ENCODE results near the gene CREB5. TPM values are rescaled to one million over a fixed set of nuclear protein-coding genes. Genes with fewer than 3 reads are reported as not detected.
"Not testable (repeated sequence)": the region's sequence is repeated elsewhere in the genome, so short reads cannot be mapped to it uniquely, and the experiment has no call there.

Gene CREB5
- total RNA-seq, 3 donors from 2014 or later = 17.3 to 19.7 (median 18.0) TPM

GRCh38 chr7:28395404-28395803 is 16.9 kb upstream of the CREB5 start:
- Histone ChIP-seq H3K4me3 (no peak overlapping the region), H3K27me3 (no peaks in the 10 kb centered on the region), H3K9me3 (no peaks in the 10 kb centered on the region), H3K36me3 (no peaks in the 10 kb centered on the region), H3K4me1 (peaks cover 0 to 1% of the 10 kb centered on the region in 2 donors), H3K27ac (no peak overlapping the region)
- no peak for DNase-seq (ENCODE audit: low spot score in 2 of 2)
- intact Hi-C loops (cut with DNase I; ENCODE audit: low total_unique reads) = no loop called here
- TF ChIP-seq CTCF (IDR thresholded peaks at IDR 0.05) (no peak), POLR2A (IDR thresholded peaks at IDR 0.05) (no peak), POLR2AphosphoS5 (IDR thresholded peaks at IDR 0.05) (no peak)

- no peaks in the 10 kb centered on the region for H3K36me3 ChIP-seq
- DNase-seq (ENCODE audit: low spot score in 2 of 2) = no peak
- H3K27ac ChIP-seq = no peak overlapping the region
- TF ChIP-seq POLR2AphosphoS5 (IDR thresholded peaks at IDR 0.05) = no peak
- TF ChIP-seq CTCF (IDR thresholded peaks at IDR 0.05) = no peak
- no peak for TF ChIP-seq POLR2A (IDR thresholded peaks at IDR 0.05)
- no peaks in the 10 kb centered on the region for H3K4me1 ChIP-seq
- H3K9me3 ChIP-seq = no peaks in the 10 kb centered on the region
- no peaks in the 10 kb centered on the region for H3K27me3 ChIP-seq
- no peak overlapping the region for H3K4me3 ChIP-seq
- intact Hi-C loops (cut with DNase I; ENCODE audit: low total_unique reads) = no loop called here
Observed at GRCh38 chr7:28395831-28396230, 16.5 kb upstream of the CREB5 start.

- Histone ChIP-seq H3K27me3 (no peaks in the 10 kb centered on the region), H3K4me3 (no peak overlapping the region), H3K9me3 (no peaks in the 10 kb centered on the region), H3K36me3 (no peaks in the 10 kb centered on the region), H3K4me1 (no peaks in the 10 kb centered on the region), H3K27ac (no peak overlapping the region)
- no peak for DNase-seq (ENCODE audit: low spot score in 2 of 2)
- intact Hi-C loops (cut with DNase I; ENCODE audit: low total_unique reads) = no loop called here
- no peak for TF ChIP-seq CTCF (IDR thresholded peaks at IDR 0.05)
- no peak for TF ChIP-seq POLR2A (IDR thresholded peaks at IDR 0.05)
- TF ChIP-seq POLR2AphosphoS5 (IDR thresholded peaks at IDR 0.05) = no peak
Observed at GRCh38 chr7:28397141-28397540, 15.2 kb upstream of the CREB5 start.

- intact Hi-C loops (cut with DNase I; ENCODE audit: low total_unique reads) = no loop called here
- Histone ChIP-seq H3K36me3 (no peaks in the 10 kb centered on the region), H3K4me1 (no peaks in the 10 kb centered on the region), H3K27me3 (no peaks in the 10 kb centered on the region), H3K27ac (no peak overlapping the region), H3K9me3 (no peaks in the 10 kb centered on the region), H3K4me3 (no peak overlapping the region)
- TF ChIP-seq POLR2AphosphoS5 (IDR thresholded peaks at IDR 0.05) = no peak
- TF ChIP-seq CTCF (IDR thresholded peaks at IDR 0.05) = no peak
- TF ChIP-seq POLR2A (IDR thresholded peaks at IDR 0.05) = no peak
- DNase-seq (ENCODE audit: low spot score in 2 of 2) = no peak
Observed at GRCh38 chr7:28400838-28401360, 11.4 kb upstream of the CREB5 start.

- H3K4me3 ChIP-seq; intact Hi-C loops (cut with DNase I; ENCODE audit: low total_unique reads); DNase-seq (ENCODE audit: low spot score in 2 of 2); H3K27me3 ChIP-seq; H3K36me3 ChIP-seq; H3K27ac ChIP-seq; H3K9me3 ChIP-seq; H3K4me1 ChIP-seq: not testable (repeated sequence)
Observed at GRCh38 chr7:28401567-28401966, 10.8 kb upstream of the CREB5 start.

GRCh38 chr7:28405662-28406061 is 6.7 kb upstream of the CREB5 start:
- TF ChIP-seq POLR2A (IDR thresholded peaks at IDR 0.05) (no peak), POLR2AphosphoS5 (IDR thresholded peaks at IDR 0.05) (no peak), CTCF (IDR thresholded peaks at IDR 0.05) (no peak)
- no peaks in the 10 kb centered on the region for H3K9me3 ChIP-seq
- peaks cover 0 to 3% of the 10 kb centered on the region in 2 donors for H3K4me1 ChIP-seq
- intact Hi-C loops (cut with DNase I; ENCODE audit: low total_unique reads) = no loop called here
- H3K36me3 ChIP-seq = no peaks in the 10 kb centered on the region
- H3K27ac ChIP-seq = peak overlapping the region; percentile 71 to 85
- DNase-seq (ENCODE audit: low spot score in 2 of 2) = peak in 1 of 2 donors; percentile 43
- peaks cover 0 to 12% of the 10 kb centered on the region in 2 donors for H3K27me3 ChIP-seq
- H3K4me3 ChIP-seq = no peak overlapping the region

All from breast epithelium (tissue), 4 donors.